Endothelial cell of umbilical vein (primary cell): ENCODE data around the gene KLF1.

Source experiments
- EZH2 ChIP-seq: IDR thresholded peaks from 2 replicates; pipeline ENCODE4 v1.6.1; 2012; ENCODE audit warnings: borderline replicate concordance, low read depth, mild to moderate bottlenecking, moderate library complexity, low read length, inconsistent platforms; ENCODE audit not compliant: severe bottlenecking
- FOS ChIP-seq: IDR thresholded peaks from 2 replicates; pipeline ENCODE4 v1.6.1; 2011; ENCODE audit warnings: mild to moderate bottlenecking, low read length, moderate library complexity, borderline replicate concordance; ENCODE audit not compliant: insufficient read depth
- MYC ChIP-seq: IDR thresholded peaks from one replicate; pipeline ENCODE4 v1.6.1; 2011; ENCODE audit warnings: mild to moderate bottlenecking, low read depth, low read length
- POLR2A ChIP-seq: IDR thresholded peaks from 2 replicates; pipeline ENCODE4 v1.6.1; 2012; ENCODE audit warnings: low read depth, mild to moderate bottlenecking, control low read depth, low read length
- POLR2AphosphoS5 ChIP-seq: IDR thresholded peaks from 2 replicates; pipeline ENCODE4 v1.6.1; 2012; ENCODE audit warnings: low read depth, mild to moderate bottlenecking, control low read depth, low read length, moderate library complexity; ENCODE audit not compliant: insufficient read depth
- TF ChIP-seq, protein P1 (sequence below), 2 donors: IDR thresholded peaks; 1 replicate in 1 of 2; 2 replicates in 1 of 2; pipeline ENCODE4 v1.5.1; 2011; ENCODE audit warnings: low read length in 2 of 2, mild to moderate bottlenecking in 2 of 2, moderate library complexity in 2 of 2, control low read depth in 1 of 2, inconsistent platforms in 1 of 2, low read depth in 1 of 2; ENCODE audit not compliant: insufficient read depth in 1 of 2; ENCODE audit errors: extremely low read depth in 1 of 2
- TF ChIP-seq, protein P2 (sequence below): IDR thresholded peaks from 2 replicates; pipeline ENCODE4 v1.6.1; 2011; ENCODE audit not compliant: insufficient read depth, insufficient read length

DNA sequence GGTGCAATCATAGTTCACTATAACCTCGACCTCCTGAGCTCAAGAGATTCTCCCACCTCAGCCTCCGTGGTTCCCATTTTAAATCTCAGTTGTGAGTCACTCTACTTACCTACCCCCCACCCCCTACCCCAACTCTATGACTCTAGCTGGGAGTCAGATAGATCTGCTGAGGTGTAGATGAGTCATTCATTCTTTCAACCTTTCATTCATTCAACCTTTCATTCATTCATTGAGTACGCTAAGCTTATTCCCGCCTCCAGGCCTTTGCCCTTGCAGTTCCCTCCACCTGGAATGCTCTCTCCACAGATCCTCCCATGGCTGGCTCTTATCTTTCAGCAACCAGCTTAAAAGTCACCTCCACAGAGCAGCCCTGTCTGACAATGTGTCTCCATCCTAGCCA is 49.8 kb downstream of the KLF1 start:
- TF ChIP-seq FOS (no peak), POLR2A (no peak), MYC (no peak), POLR2AphosphoS5 (no peak), EZH2 (no peak)
- TF ChIP-seq, protein P1, sequence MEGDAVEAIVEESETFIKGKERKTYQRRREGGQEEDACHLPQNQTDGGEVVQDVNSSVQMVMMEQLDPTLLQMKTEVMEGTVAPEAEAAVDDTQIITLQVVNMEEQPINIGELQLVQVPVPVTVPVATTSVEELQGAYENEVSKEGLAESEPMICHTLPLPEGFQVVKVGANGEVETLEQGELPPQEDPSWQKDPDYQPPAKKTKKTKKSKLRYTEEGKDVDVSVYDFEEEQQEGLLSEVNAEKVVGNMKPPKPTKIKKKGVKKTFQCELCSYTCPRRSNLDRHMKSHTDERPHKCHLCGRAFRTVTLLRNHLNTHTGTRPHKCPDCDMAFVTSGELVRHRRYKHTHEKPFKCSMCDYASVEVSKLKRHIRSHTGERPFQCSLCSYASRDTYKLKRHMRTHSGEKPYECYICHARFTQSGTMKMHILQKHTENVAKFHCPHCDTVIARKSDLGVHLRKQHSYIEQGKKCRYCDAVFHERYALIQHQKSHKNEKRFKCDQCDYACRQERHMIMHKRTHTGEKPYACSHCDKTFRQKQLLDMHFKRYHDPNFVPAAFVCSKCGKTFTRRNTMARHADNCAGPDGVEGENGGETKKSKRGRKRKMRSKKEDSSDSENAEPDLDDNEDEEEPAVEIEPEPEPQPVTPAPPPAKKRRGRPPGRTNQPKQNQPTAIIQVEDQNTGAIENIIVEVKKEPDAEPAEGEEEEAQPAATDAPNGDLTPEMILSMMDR (IDR thresholded peaks at IDR 0.05; ENCODE audit: extremely low read depth in 1 of 2, insufficient read depth in 1 of 2, low read depth in 1 of 2, low read length in 2 of 2), result no peak
- TF ChIP-seq, protein P2, sequence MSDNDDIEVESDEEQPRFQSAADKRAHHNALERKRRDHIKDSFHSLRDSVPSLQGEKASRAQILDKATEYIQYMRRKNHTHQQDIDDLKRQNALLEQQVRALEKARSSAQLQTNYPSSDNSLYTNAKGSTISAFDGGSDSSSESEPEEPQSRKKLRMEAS, result no peak
